ENCODE measurements around the gene SLC38A10. TPM values are rescaled to one million over a fixed set of nuclear protein-coding genes. Genes with fewer than 3 reads are reported as not detected.

SLC38A10 gene
- total and polyA plus RNA-seq, 4 donors, result 26.7 to 76.8 (median 59.1) TPM

- DNase-seq (ENCODE audit: low read depth in 4 of 6, low spot score in 6 of 6), result no peak
- H3K4me1 ChIP-seq (ENCODE audit: control insufficient read depth, insufficient read depth, low read length), result peaks cover 26% of the 10 kb centered on the region
These were observed 11.4 kb upstream of the SLC38A10 start for GRCh38 chr17:81306491-81306890.

GRCh38 chr17:81305051-81305630 lies 10.0 kb upstream of the SLC38A10 start:
- WGBS (ENCODE audit: insufficient coverage), result 70% methylated on average over 13 of the region's 13 CpGs
- H3K27me3 ChIP-seq (ENCODE audit: control insufficient read depth, insufficient read depth, low read length), result no peaks in the 10 kb centered on the region

More at GRCh38 chr17:81306491-81306890, 11.4 kb upstream of the SLC38A10 start:
- no peak overlapping the region for H3K4me3 ChIP-seq (ENCODE audit: low read depth, low read length)
- H3K36me3 ChIP-seq (ENCODE audit: control insufficient read depth, insufficient read depth, low read length), result peaks cover 3% of the 10 kb centered on the region
- H3K27me3 ChIP-seq (ENCODE audit: control insufficient read depth, insufficient read depth, low read length), result no peaks in the 10 kb centered on the region
- H3K9me3 ChIP-seq (ENCODE audit: control insufficient read depth, insufficient read depth, low read length), result no peaks in the 10 kb centered on the region
- WGBS (ENCODE audit: insufficient coverage), result 94% methylated on average over 7 of the region's 7 CpGs
- H3K27ac ChIP-seq (ENCODE audit: low read depth, low read length), result no peak overlapping the region

GRCh38 chr17:81304196-81305015 lies 9.3 kb upstream of the SLC38A10 start:
- H3K36me3 ChIP-seq (ENCODE audit: control insufficient read depth, insufficient read depth, low read length), result peaks cover 3% of the 10 kb centered on the region
- H3K27me3 ChIP-seq (ENCODE audit: control insufficient read depth, insufficient read depth, low read length), result no peaks in the 10 kb centered on the region
- peaks cover 10% of the 10 kb centered on the region for H3K4me1 ChIP-seq (ENCODE audit: control insufficient read depth, insufficient read depth, low read length)
- no peak overlapping the region for H3K27ac ChIP-seq (ENCODE audit: low read depth, low read length)
- no peak for DNase-seq (ENCODE audit: low read depth in 4 of 6, low spot score in 6 of 6)
- H3K4me3 ChIP-seq (ENCODE audit: low read depth, low read length), result no peak overlapping the region
- H3K9me3 ChIP-seq (ENCODE audit: control insufficient read depth, insufficient read depth, low read length), result no peaks in the 10 kb centered on the region
- 88% methylated on average over 39 of the region's 39 CpGs for WGBS (ENCODE audit: insufficient coverage)

More at GRCh38 chr17:81305051-81305630, 10.0 kb upstream of the SLC38A10 start:
- Histone ChIP-seq H3K4me3 (ENCODE audit: low read depth, low read length) (no peak overlapping the region), H3K4me1 (ENCODE audit: control insufficient read depth, insufficient read depth, low read length) (peaks cover 15% of the 10 kb centered on the region), H3K36me3 (ENCODE audit: control insufficient read depth, insufficient read depth, low read length) (peaks cover 3% of the 10 kb centered on the region), H3K27ac (ENCODE audit: low read depth, low read length) (no peak overlapping the region), H3K9me3 (ENCODE audit: control insufficient read depth, insufficient read depth, low read length) (no peaks in the 10 kb centered on the region)
- DNase-seq (ENCODE audit: low read depth in 4 of 6, low spot score in 6 of 6), result no peak

DNA sequence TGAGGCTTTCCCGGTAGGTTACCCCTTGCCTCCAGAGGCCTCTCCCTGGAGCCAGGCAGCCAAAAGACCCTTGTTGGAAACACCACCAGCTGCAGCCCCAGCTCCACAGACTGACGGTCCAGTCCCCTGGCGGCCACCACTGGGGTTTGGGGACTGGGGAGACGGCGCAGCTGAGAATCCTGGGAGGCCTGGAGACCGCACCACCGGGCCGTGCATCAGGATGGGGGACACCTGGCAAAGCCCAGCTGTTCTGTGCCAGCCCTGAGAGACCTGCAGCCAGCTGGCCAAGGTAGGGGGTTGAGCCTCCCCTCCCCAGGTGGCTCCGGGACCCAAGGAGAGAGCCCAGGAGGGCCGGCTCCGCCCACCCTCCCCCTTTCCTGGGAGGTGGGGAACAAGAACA lies 8.3 kb upstream of the SLC38A10 start:
- Histone ChIP-seq H3K4me3 (ENCODE audit: low read depth, low read length) (no peak overlapping the region), H3K27me3 (ENCODE audit: control insufficient read depth, insufficient read depth, low read length) (no peaks in the 10 kb centered on the region), H3K4me1 (ENCODE audit: control insufficient read depth, insufficient read depth, low read length) (peaks cover 3% of the 10 kb centered on the region), H3K27ac (ENCODE audit: low read depth, low read length) (no peak overlapping the region), H3K36me3 (ENCODE audit: control insufficient read depth, insufficient read depth, low read length) (peaks cover 3% of the 10 kb centered on the region), H3K9me3 (ENCODE audit: control insufficient read depth, insufficient read depth, low read length) (no peaks in the 10 kb centered on the region)
- 79% methylated on average over 8 of the region's 11 CpGs for WGBS (ENCODE audit: insufficient coverage)
- no peak for DNase-seq (ENCODE audit: low read depth in 4 of 6, low spot score in 6 of 6)

GRCh38 chr17:81302861-81303333 lies 7.8 kb upstream of the SLC38A10 start:
- Histone ChIP-seq H3K4me3 (ENCODE audit: low read depth, low read length) (no peak overlapping the region), H3K27me3 (ENCODE audit: control insufficient read depth, insufficient read depth, low read length) (no peaks in the 10 kb centered on the region), H3K36me3 (ENCODE audit: control insufficient read depth, insufficient read depth, low read length) (peaks cover 3% of the 10 kb centered on the region), H3K4me1 (ENCODE audit: control insufficient read depth, insufficient read depth, low read length) (peaks cover 3% of the 10 kb centered on the region), H3K9me3 (ENCODE audit: control insufficient read depth, insufficient read depth, low read length) (no peaks in the 10 kb centered on the region), H3K27ac (ENCODE audit: low read depth, low read length) (no peak overlapping the region)
- WGBS (ENCODE audit: insufficient coverage), result 50% methylated on average over 15 of the region's 15 CpGs
- no peak for DNase-seq (ENCODE audit: low read depth in 4 of 6, low spot score in 6 of 6)

GRCh38 chr17:81302324-81302723 lies 7.2 kb upstream of the SLC38A10 start:
- Histone ChIP-seq H3K4me1 (ENCODE audit: control insufficient read depth, insufficient read depth, low read length) (peaks cover 3% of the 10 kb centered on the region), H3K9me3 (ENCODE audit: control insufficient read depth, insufficient read depth, low read length) (no peaks in the 10 kb centered on the region), H3K27me3 (ENCODE audit: control insufficient read depth, insufficient read depth, low read length) (no peaks in the 10 kb centered on the region), H3K36me3 (ENCODE audit: control insufficient read depth, insufficient read depth, low read length) (peaks cover 3% of the 10 kb centered on the region), H3K4me3 (ENCODE audit: low read depth, low read length) (no peak overlapping the region), H3K27ac (ENCODE audit: low read depth, low read length) (no peak overlapping the region)
- no peak for DNase-seq (ENCODE audit: low read depth in 4 of 6, low spot score in 6 of 6)
- 48% methylated on average over 4 of the region's 10 CpGs for whole genome bisulfite sequencing (ENCODE audit: insufficient coverage)

GRCh38 chr17:81301195-81302144 lies 6.4 kb upstream of the SLC38A10 start:
- DNase-seq (ENCODE audit: low read depth in 4 of 6, low spot score in 6 of 6), result no peak

DNA sequence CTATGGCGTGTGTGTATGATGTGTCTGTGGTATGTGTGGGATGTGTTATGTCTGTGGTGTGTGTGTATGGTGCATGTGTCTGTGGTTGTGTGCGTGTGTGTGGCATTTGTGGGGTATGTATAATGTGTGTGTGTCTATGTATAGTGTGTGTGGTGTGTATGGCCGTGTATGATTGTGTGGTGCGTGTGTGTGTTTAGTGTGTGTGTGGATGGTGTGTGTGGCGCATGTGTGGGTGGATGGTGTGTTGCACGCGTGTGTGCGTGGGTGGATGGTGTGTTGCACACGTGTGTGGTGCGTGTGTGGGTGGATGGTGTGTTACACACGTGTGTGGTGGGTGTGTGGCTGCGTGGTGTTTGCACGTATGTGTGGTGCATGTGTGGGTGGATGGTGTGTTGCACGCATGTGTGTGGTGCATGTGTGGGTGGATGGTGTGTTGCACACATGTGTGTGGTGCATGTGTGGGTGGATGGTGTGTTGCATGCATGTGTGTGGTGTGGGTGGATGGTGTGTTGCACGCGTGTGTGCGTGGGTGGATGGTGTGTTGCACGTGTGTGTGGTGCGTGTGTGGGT lies 5.6 kb upstream of the SLC38A10 start:
- DNase-seq (ENCODE audit: low read depth in 4 of 6, low spot score in 6 of 6), result no peak
- no peak overlapping the region for H3K27ac ChIP-seq (ENCODE audit: low read depth, low read length)
- WGBS (ENCODE audit: insufficient coverage), result 96% methylated on average over 16 of the region's 19 CpGs

More at GRCh38 chr17:81301195-81302144, 6.4 kb upstream of the SLC38A10 start:
- H3K9me3 ChIP-seq (ENCODE audit: control insufficient read depth, insufficient read depth, low read length), result no peaks in the 10 kb centered on the region
- H3K4me3 ChIP-seq (ENCODE audit: low read depth, low read length), result no peak overlapping the region
- H3K4me1 ChIP-seq (ENCODE audit: control insufficient read depth, insufficient read depth, low read length), result peaks cover 3% of the 10 kb centered on the region
- no peak overlapping the region for H3K27ac ChIP-seq (ENCODE audit: low read depth, low read length)
- 68% methylated on average over 28 of the region's 37 CpGs for WGBS (ENCODE audit: insufficient coverage)
- peaks cover 3% of the 10 kb centered on the region for H3K36me3 ChIP-seq (ENCODE audit: control insufficient read depth, insufficient read depth, low read length)
- no peaks in the 10 kb centered on the region for H3K27me3 ChIP-seq (ENCODE audit: control insufficient read depth, insufficient read depth, low read length)

More for the DNA sequence above, 5.6 kb upstream of the SLC38A10 start:
- no peaks in the 10 kb centered on the region for H3K9me3 ChIP-seq (ENCODE audit: control insufficient read depth, insufficient read depth, low read length)
- H3K4me3 ChIP-seq (ENCODE audit: low read depth, low read length), result no peak overlapping the region
- no peaks in the 10 kb centered on the region for H3K27me3 ChIP-seq (ENCODE audit: control insufficient read depth, insufficient read depth, low read length)
- peaks cover 3% of the 10 kb centered on the region for H3K36me3 ChIP-seq (ENCODE audit: control insufficient read depth, insufficient read depth, low read length)
- H3K4me1 ChIP-seq (ENCODE audit: control insufficient read depth, insufficient read depth, low read length), result peaks cover 8% of the 10 kb centered on the region
